NCI-H1092 treated with DMSO at 0.1 percent for 48 hours (cell line): ENCODE results near the gene TARS3.

ENCODE experiments used
- DNase-seq: peaks from one replicate; lab custom pipeline; 2025; lab: John Stamatoyannopoulos, UW

Gene TARS3

GRCh38 chr15:101623367-101624304 is 100.6 kb downstream of the TARS3 start:
- no peak for DNase-seq

GRCh38 chr15:101621961-101622360 is 102.3 kb downstream of the TARS3 start:
- DNase-seq = no peak

- DNase-seq = no peak
These were observed 103.6 kb downstream of the TARS3 start for GRCh38 chr15:101620671-101621070.

DNA sequence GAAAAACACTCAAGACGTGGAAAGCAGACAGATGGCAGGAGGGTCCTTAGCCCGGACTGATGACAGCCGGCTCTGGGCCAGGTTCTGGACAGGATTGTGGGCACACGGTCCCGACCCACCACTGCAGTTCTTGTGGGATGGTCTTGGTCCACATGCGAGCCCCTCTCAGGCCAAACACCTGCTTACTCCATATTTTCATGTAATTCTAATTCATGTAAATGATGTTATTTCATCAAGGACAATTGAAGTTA is 104.7 kb downstream of the TARS3 start:
- DNase-seq = no peak

- DNase-seq = no peak
These were observed 105.2 kb downstream of the TARS3 start for GRCh38 chr15:101618851-101619614.

DNA sequence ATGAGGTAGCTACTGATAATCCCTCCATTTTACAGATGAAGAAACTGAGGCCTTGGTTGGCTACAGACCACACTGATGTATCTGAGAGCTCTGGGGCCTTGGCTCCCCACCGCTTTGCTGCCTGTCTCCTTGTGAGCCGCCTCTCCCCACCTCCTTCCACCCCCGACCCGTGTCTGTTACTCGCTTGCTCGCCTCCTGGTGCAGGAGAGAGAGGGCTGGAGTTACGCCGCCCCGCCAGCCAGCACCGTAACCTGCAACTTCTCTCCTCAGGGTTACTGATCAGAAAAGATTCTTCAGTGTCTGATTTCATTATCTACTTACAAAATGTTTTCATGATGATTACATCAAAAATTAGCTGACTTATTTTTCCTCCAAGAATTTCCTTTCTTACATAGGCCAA is 106.2 kb downstream of the TARS3 start:
- no peak for DNase-seq

DNA sequence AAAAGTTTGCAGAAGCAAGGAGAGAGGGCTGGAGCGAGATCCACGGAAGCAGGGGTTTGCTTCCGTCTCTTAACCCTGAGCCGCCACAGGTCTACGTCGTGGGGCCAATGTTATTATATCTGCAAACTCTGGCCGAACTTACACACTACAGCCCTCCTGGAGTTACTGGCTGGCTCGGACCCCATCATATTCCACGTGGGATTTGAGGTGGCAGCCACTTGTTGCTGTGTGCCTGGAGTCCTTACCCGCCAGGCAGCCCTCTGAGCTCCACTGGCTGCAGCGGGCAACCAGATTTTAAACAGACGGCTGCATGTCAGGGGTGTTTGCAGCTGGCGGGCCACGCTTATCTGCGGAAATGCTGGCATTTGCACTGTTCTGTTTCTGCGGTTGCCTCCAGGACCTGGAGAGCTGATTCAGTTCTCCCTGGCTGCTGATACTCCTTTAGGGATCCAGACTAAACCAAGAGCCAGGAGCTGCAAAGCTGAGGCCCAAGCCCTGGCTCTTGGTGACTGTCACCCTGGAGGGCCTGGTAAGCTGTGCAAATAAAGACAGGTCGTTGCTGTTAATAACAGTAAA is 106.8 kb downstream of the TARS3 start:
- DNase-seq = no peak

DNA sequence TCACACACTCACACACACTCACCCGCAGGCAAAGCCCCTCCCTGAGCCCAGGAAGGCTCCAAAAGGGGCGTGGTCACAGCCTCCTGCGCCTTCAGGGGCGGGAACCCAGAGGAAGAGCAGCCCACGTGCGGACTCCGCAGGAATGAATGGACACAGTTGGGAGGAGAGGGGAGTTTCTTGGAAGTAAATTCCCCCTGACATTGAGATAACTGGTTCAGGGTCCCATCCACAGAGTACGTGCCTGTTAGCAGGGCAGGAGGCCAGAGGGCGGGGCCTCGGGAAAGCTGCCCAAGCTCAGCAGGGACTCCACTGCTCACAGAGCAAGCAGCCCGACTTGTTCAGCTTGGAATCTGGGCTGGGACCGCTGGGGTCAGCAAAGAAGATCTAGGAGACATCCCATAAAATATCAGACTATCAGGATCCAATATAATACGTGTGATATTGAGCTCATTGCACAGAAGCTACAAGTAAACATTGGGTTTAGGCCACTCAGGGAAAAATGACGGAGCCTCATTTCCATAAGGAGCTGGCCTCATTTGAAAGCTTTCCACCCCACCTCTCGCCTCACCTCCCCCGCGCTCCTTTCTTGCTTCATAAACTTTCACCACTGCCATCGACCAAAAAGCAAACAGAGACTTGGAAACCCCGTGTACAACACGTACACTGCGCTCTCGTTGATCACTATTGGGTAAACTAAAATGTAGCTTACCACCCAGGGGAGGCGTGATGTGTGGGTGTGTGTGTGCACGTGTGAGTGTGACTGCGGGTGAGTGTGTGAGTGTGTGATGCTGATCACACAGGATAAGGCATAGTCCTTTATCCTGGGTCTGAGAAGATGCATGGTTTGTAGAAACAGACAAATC is 108.1 kb downstream of the TARS3 start:
- DNase-seq = peak; percentile 4

- DNase-seq = no peak
These were observed 108.8 kb downstream of the TARS3 start for GRCh38 chr15:101615414-101615985.

DNA sequence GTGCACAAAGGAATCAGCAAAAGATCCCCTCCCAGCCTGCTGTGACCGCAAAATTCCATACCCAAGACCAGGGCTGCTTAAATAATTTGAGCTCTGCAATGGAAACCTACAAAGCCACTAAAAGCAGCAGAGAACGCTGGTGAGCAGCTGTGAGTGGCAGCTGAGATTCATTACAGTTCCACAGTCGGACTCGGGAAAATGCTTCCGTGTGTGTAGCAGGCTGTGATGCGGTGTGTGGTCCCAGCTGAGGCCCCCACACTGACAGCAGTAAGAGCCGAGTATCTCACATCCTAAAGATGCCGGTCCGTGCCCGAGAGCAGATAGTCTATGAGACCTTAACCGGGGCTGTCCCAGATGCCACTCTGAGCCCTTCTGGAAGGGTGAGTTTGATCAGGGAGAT is 109.5 kb downstream of the TARS3 start:
- DNase-seq = no peak

- DNase-seq = no peak
These were observed 110.2 kb downstream of the TARS3 start for GRCh38 chr15:101614001-101614585.

GRCh38 chr15:101613130-101614000 is 110.9 kb downstream of the TARS3 start:
- DNase-seq = peak; percentile 47

DNA sequence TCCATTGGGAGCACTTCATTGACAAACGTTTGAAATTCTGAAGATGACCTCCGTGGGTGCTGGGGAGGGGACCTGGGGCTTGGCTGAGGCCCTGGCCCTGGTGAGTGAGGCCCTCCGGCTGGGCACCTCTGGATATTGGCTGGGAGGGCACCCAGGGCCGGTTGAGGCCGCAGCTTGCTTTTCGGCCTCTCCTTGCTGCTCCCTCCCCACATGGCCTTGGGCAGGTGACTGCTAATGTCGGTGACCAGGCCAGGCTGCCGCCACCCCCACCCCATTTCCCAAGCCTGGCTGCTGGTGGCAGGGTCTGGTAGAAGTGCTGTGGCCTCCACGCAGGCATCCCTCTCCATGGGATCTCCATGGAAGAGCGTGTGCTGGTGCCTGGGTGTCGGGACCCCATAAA is 111.6 kb downstream of the TARS3 start:
- no peak for DNase-seq

DNA sequence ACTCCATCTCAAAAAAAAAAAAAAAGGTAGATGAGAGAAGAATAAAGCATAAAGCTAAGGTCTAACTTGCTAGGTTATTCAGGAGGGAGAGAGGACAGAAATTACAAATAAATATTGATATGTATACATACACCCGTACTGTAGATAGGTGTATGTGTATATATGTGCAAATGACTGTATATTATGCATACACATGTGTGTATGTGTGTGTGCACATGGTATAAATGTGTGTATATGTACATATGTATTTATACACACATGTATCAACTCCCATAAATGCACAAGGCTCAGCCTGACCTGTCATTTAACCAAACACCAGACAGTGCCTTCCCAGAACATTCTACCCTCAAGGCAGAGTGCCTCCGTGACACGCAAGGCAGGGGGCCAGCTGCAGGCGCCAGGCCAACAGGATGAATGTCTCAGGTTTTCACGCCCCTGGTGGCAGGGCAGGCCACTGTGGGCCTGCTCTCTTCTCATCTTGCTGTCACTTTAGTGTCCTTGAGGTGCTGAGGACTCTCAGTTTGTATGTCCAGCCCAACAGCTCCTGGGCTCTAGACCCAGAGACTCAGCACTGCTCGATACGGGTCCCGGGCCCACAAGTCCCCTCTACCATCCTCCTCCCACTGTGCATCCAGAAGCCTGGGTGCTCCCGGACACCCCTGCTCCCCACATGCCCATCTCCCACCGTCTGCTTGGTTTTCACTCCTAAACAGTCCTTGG is 112.5 kb downstream of the TARS3 start:
- DNase-seq = no peak

- DNase-seq = no peak
These were observed 113.3 kb downstream of the TARS3 start for GRCh38 chr15:101611007-101611406.

DNA sequence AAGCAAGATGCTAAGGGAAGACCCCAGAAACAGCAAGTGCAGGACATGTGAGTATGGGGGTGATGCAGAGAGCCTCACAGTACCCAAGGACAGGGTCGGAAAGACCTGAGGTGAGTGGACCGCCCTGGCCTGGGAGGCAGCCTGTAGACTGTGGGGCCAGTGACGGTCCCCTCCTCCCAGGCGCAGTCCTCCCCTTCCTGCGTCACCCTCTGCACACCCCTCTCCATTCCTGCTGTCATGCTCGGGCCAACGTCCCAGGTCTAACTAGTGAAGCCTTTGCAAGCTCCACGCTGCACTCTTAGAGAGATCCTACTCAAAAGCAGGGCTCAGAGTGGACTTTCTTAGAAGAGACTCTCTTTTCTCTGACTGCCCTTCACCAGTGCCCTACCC is 113.7 kb downstream of the TARS3 start:
- DNase-seq = no peak

DNA sequence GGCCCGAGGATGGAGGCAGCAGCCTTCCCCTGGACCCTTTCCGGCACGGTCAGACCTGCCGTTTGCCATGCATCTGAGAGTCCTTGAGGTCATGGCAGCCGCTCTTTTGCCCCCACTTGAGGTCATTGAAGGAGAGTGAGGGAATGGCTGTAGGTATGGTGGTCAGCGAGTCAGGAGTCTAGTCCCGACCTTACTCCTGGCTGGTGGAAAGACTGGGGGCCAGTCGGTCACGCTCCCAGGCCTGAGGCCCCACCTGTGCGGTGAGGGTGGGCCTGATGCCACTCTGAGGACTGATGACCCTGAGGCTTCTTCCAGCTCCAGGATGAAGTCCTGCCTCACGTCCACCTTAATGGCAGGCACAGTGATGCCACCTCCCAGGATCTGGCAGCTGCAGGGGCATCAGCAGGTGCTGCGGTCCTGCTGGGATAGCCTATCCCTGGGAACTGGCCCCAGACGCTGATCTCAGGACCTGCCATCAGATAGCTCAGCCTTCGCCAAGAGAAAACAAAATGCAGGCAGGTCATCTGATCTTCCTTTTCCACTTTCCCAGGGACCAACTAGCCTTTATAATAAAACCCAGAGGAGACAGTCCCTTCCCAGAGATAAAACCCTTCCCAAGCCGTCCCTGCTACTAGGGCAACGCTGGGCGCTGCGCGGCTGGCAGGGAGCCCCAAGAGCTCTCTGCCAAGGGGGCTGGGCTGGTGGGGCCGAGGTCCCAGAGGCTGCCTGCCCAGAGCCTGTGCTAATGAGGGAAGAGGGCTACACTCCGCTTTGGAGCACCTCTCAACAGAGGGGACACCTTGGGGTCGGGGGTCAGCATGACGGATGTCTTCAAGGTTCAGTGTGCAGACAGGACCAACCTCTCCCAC is 114.3 kb downstream of the TARS3 start:
- no peak for DNase-seq

GRCh38 chr15:101608201-101608600 is 116.1 kb downstream of the TARS3 start:
- no peak for DNase-seq

DNA sequence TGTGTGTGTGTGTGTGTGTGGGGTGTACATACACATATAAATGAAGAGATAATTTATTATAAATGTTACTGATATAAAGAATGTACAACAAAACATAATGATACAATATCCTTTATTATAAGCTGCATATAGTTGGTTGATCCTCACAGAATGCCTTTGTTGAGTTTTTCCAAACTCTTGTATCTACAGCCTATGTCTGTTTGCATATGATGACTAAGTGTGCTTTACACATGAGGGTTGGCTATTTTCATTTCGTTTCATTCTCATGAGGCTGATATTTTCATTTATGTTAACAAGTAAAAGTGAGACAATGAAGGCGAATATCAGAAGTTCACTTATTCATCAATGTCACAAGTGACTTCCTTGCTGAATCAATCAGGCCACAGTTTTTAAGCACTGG is 117.2 kb downstream of the TARS3 start:
- DNase-seq = no peak
